ENCODE measurements around the gene MRPS18A. TPM values are rescaled to one million over a fixed set of nuclear protein-coding genes. Genes with fewer than 3 reads are reported as not detected.

The MRPS18A gene
- total and polyA plus RNA-seq, 2 of the 13 experiments (the other 11 are each of a cell fraction or from before 2014, with no cell fraction given), result 87.8 to 89.1 TPM

- TF ChIP-seq ZNF407 (CRISPR knock-in tag; IDR thresholded peaks at IDR 0.05; ENCODE audit: not compliant biosample characterization), result no peak
- peak; percentile 61 for TF ChIP-seq PHF21A (CRISPR knock-in tag; IDR thresholded peaks at IDR 0.05)
- TF ChIP-seq ZNF543 (CRISPR knock-in tag; IDR thresholded peaks at IDR 0.05), result peak; percentile 41; the same call in 1 of the 2 replicates
- TF ChIP-seq PITX1 (CRISPR knock-in tag; IDR thresholded peaks at IDR 0.05), result peak; percentile 73; the same call in 1 of the 2 replicates
- TF ChIP-seq ZFY (CRISPR knock-in tag; IDR thresholded peaks at IDR 0.05), result peak; percentile 59
- 0 out of 2 replicates have a peak, but pooled peaks have one; percentile 27 for TF ChIP-seq ZNF552 (CRISPR knock-in tag; IDR thresholded peaks at IDR 0.05; ENCODE audit: borderline replicate concordance)
- TF ChIP-seq BCL6 (CRISPR knock-in tag; IDR thresholded peaks at IDR 0.05), result 0 out of 2 replicates have a peak, but pooled peaks have one; percentile 18
- TF ChIP-seq UBTF (CRISPR knock-in tag; IDR thresholded peaks at IDR 0.05), result no peak; the same call in 1 of the 2 replicates
- TF ChIP-seq SIN3A (IDR thresholded peaks at IDR 0.05; ENCODE audit: borderline replicate concordance, low read depth, low read length), result peak; percentile 44; the same call in 1 of the 2 replicates
- TF ChIP-seq, protein P1, sequence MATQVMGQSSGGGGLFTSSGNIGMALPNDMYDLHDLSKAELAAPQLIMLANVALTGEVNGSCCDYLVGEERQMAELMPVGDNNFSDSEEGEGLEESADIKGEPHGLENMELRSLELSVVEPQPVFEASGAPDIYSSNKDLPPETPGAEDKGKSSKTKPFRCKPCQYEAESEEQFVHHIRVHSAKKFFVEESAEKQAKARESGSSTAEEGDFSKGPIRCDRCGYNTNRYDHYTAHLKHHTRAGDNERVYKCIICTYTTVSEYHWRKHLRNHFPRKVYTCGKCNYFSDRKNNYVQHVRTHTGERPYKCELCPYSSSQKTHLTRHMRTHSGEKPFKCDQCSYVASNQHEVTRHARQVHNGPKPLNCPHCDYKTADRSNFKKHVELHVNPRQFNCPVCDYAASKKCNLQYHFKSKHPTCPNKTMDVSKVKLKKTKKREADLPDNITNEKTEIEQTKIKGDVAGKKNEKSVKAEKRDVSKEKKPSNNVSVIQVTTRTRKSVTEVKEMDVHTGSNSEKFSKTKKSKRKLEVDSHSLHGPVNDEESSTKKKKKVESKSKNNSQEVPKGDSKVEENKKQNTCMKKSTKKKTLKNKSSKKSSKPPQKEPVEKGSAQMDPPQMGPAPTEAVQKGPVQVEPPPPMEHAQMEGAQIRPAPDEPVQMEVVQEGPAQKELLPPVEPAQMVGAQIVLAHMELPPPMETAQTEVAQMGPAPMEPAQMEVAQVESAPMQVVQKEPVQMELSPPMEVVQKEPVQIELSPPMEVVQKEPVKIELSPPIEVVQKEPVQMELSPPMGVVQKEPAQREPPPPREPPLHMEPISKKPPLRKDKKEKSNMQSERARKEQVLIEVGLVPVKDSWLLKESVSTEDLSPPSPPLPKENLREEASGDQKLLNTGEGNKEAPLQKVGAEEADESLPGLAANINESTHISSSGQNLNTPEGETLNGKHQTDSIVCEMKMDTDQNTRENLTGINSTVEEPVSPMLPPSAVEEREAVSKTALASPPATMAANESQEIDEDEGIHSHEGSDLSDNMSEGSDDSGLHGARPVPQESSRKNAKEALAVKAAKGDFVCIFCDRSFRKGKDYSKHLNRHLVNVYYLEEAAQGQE (IDR thresholded peaks at IDR 0.05; ENCODE audit: borderline replicate concordance in 1 of 2, low read depth in 1 of 2, low read length in 2 of 2), result 0 out of 4 replicates have a peak, but pooled peaks of 1 of the 2 experiments have one; percentile 19
These were observed 15.2 kb upstream of the MRPS18A start (continued) for GRCh38 chr6:43702534-43703440.

Data from HepG2 (cell line).